Stomach (tissue), 9 donors: ENCODE measurements around the gene C11orf98. TPM values are rescaled to one million over a fixed set of nuclear protein-coding genes. Genes with fewer than 3 reads are reported as not detected.

Source experiments
- DNase-seq, 2 donors: peaks; one replicate each; pipeline versions ENCODE4 v3.0.0 to v3.0.0-alpha.2; 2013 to 2019
- H3K27ac ChIP-seq, 5 donors: fragments of 200-600 bp in 4 of 5; sonication (generic) in 4 of 5; one replicate each; pipeline ENCODE4 v1.5.1; 2013 to 2019; ENCODE audit warnings: mild to moderate bottlenecking in 1 of 5, moderate library complexity in 1 of 5
- H3K27me3 ChIP-seq, 3 donors: fragments of 200-600 bp; sonication (generic); one replicate each; pipeline ENCODE4 v1.5.1; 2017 to 2019; ENCODE audit warnings: mixed run types in 1 of 3
- H3K36me3 ChIP-seq, 4 donors: fragments of 200-600 bp; sonication (generic); 1 replicate in 3 of 4; 2 replicates in 1 of 4; pipeline ENCODE4 v1.5.1; 2016 to 2019
- H3K4me1 ChIP-seq, 4 donors: fragments of 200-600 bp; sonication (generic); one replicate each; pipeline ENCODE4 v1.5.1; 2016 to 2019
- H3K4me3 ChIP-seq, 4 donors: fragments of 200-600 bp; sonication (generic) in 3 of 4; one replicate each; pipeline ENCODE4 v1.5.1; 2016 to 2019; ENCODE audit warnings: mild to moderate bottlenecking in 1 of 4
- H3K9me3 ChIP-seq, 4 donors: fragments of 200-600 bp; sonication (generic); one replicate each; pipeline ENCODE4 v1.5.1; 2016 to 2019
- CTCF ChIP-seq, 7 experiments: fragments of 450-650 bp in 4 of 7; fragments of 200-600 bp in 3 of 7; sonication (generic) in 3 of 7; IDR thresholded peaks; one replicate each; pipeline ENCODE4 v1.5.1; 2016 to 2019; ENCODE audit warnings: antibody characterized with exemption in 7 of 7, control low read depth in 2 of 7, mild to moderate bottlenecking in 1 of 7
- EP300 ChIP-seq: sonication (generic); formaldehyde crosslinking; IDR thresholded peaks from one replicate; pipeline ENCODE4 v1.6.1; 2017; ENCODE audit warnings: antibody characterized with exemption
- POLR2A ChIP-seq, 4 donors: fragments of 450-650 bp; IDR thresholded peaks; one replicate each; pipeline ENCODE4 v1.6.1; 2016; ENCODE audit warnings: antibody characterized with exemption in 4 of 4, control low read depth in 2 of 4, mild to moderate bottlenecking in 1 of 4, moderate library complexity in 1 of 4
- POLR2AphosphoS5 ChIP-seq, 3 donors: sonication (generic); formaldehyde crosslinking; IDR thresholded peaks; one replicate each; pipeline ENCODE4 v1.6.1; 2016; ENCODE audit warnings: antibody characterized with exemption in 3 of 3
- WGBS, 5 donors: extraction: QIAGEN DNeasy Blood & Tissue Kit in 3 of 5; methylation state at CpG; one replicate each; pipeline versions ENCODE4 v1.1.5 to v1.1.7; 2013 to 2018; 5-methylcytosine and 5-hydroxymethylcytosine counted together
- intact Hi-C: fragments of 100-400 bp; cut with DNase I; formaldehyde crosslinking; loops from one replicate; pipeline ENCODE4 v1.15.1; 2023; ENCODE audit warnings: low total_unique reads
- polyA plus RNA-seq, 3 donors: library from polyadenylated mRNA; stranded (reverse); fragments of 200-250 nt; gene quantifications; one replicate each; pipeline ENCODE4 v1.2.3, GENCODE V29; 2013
- total RNA-seq, 5 donors: library from RNA; depleted of rRNA; stranded (reverse); fragments of >200 nt; gene quantifications; one replicate each; pipeline versions ENCODE4 v1.1.0 to v1.2.3, GENCODE V29; 2014 to 2016
- donor health status: healthy with polysubstance abuse.
- donor health status: Bipolar disorder and iron deficiency.
- donor health status: healthy.

The C11orf98 gene
- total and polyA plus RNA-seq, 8 donors, result 5.8 to 179 (median 45.0) TPM

- DNase-seq, result peak in 1 of 2 donors; percentile 58
- WGBS, 5 donors, result 29 to 53% (median 38%) methylated on average over 38 to 74 of the region's 74 CpGs
- H3K27ac ChIP-seq, result peak overlapping the region in 4 of 5 donors; percentile 57 to 78 (median 70)
- H3K4me1 ChIP-seq, result peaks cover 8 to 13% (median 10%) of the 10 kb centered on the region in 4 donors
- no peaks in the 10 kb centered on the region for H3K9me3 ChIP-seq
- intact Hi-C loops, result no loop called here
- peaks cover 0 to 15% (median 10%) of the 10 kb centered on the region in 3 donors for H3K27me3 ChIP-seq
- peaks cover 23 to 32% (median 30%) of the 10 kb centered on the region in 4 donors for H3K36me3 ChIP-seq
- H3K4me3 ChIP-seq, result peak overlapping the region; percentile 36 to 46 (median 39)
- TF ChIP-seq EP300 (no peak), CTCF (IDR thresholded peaks at IDR 0.05) (no peak), POLR2AphosphoS5 (IDR thresholded peaks at IDR 0.05) (no peak), POLR2A (IDR thresholded peaks at IDR 0.05) (no peak)
Observed at GRCh38 chr11:62687508-62688396, 22.7 kb upstream of the C11orf98 start.

GRCh38 chr11:62682518-62682917, 17.5 kb upstream of the C11orf98 start:
- 49 to 70% (median 60%) methylated on average over 7 of the region's 7 CpGs for WGBS, 5 donors

GRCh38 chr11:62680825-62681240, 15.8 kb upstream of the C11orf98 start:
- 34 to 41% (median 36%) methylated on average over 3 to 4 of the region's 4 CpGs for WGBS, 5 donors

More at GRCh38 chr11:62682518-62682917, 17.5 kb upstream of the C11orf98 start:
- Histone ChIP-seq H3K4me3 (no peak overlapping the region), H3K27me3 (peaks cover 0 to 6% (median 1%) of the 10 kb centered on the region in 3 donors), H3K27ac (no peak overlapping the region), H3K9me3 (no peaks in the 10 kb centered on the region), H3K4me1 (peaks cover 17 to 35% (median 22%) of the 10 kb centered on the region in 4 donors), H3K36me3 (peaks cover 4 to 6% (median 5%) of the 10 kb centered on the region in 4 donors)
- TF ChIP-seq CTCF (IDR thresholded peaks at IDR 0.05) (no peak), POLR2A (IDR thresholded peaks at IDR 0.05) (no peak), POLR2AphosphoS5 (IDR thresholded peaks at IDR 0.05) (no peak), EP300 (no peak)
- DNase-seq, result no peak
- intact Hi-C loops, result no loop called here

More at GRCh38 chr11:62680825-62681240, 15.8 kb upstream of the C11orf98 start:
- Histone ChIP-seq H3K27ac (peak overlapping the region in 3 of 5 donors; percentile 18 to 93 (median 91)), H3K27me3 (no peaks in the 10 kb centered on the region), H3K9me3 (no peaks in the 10 kb centered on the region), H3K4me3 (no peak overlapping the region), H3K36me3 (peaks cover 19 to 22% (median 22%) of the 10 kb centered on the region in 4 donors), H3K4me1 (peaks cover 18 to 48% (median 32%) of the 10 kb centered on the region in 4 donors)
- TF ChIP-seq EP300 (no peak), POLR2A (IDR thresholded peaks at IDR 0.05) (no peak), CTCF (IDR thresholded peaks at IDR 0.05) (peak in 5 of 7 experiments; percentile 38 to 52 (median 50)), POLR2AphosphoS5 (IDR thresholded peaks at IDR 0.05) (peak in 1 of 3 donors; percentile 46)
- intact Hi-C loops, result no loop called here
- DNase-seq, result peak; percentile 47 to 87
